ENCODE measurements around the gene NAT10.

NAT10 gene

DNA sequence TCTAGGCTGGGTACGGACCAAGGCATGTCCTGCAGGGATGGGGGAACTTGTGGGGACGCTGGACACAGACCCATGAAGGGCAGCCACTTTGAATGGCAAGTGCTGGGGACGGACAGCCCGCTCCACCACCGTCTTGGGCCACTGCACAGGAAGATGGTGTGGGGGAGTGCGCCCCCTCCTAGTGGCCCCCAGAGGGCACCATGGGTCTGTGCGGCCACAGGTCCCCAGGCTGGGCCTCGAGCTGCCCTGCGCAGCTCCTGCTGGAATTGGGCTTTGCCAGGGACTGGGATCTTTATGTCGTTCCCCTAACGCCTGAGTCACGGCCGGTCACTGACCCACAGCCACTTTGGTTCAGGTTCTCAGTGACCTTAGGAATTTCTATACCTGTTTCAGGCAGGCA lies 44.4 kb downstream of the NAT10 start:
- no peak for DNase-seq (ENCODE audit: low read depth)

DNA sequence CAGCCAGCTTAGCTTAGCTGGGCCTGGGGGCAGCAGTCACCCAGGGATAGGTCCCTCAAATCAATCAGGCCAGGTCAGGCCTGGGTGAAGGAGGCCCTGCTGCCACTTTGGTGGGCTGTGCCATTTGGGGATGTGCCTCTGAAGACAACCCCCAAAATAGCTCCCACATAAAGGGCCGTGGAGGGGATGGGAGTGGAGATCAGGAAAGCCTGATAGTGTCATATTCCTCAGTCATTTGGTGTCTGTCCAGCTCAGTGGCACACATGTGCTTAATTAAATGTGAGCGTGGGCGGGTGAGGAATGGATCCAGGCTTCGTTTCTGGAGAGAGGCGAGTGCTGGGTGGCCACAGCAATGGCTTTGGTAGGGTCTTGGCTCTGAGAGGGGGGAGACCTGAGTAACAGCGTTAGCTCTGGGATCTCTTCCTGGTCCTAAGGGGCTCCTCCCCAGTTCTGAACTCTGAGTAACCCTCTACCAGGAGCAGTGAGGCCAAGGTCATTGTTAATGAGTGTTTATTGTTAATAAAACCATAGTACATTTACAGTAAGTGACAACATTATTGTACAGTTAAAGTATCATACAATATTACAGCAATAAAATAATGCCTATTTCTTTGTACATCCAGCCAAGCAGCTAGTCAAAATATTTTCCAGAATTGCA lies 45.2 kb downstream of the NAT10 start:
- DNase-seq (ENCODE audit: low read depth), result no peak

DNA sequence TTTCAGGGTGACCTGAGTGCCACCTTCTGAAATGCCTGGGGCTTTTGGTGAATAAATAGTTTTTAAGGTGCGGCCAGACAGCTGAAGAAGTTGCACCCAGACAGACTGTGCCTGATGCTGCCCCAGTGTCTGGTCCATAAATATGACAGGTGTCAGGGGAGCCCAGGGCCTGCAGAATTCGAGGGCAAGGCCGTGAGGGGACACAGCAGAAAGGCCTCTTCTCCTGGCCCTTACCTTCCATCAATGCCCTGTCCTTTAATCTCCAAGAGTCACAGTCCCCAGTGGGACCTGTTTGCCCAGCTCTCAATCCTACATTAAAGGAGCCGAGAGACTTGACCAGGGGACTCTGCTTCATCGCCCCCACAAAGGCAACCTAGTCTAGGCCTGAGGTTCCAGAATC lies 45.7 kb downstream of the NAT10 start:
- no peak for DNase-seq (ENCODE audit: low read depth)

DNA sequence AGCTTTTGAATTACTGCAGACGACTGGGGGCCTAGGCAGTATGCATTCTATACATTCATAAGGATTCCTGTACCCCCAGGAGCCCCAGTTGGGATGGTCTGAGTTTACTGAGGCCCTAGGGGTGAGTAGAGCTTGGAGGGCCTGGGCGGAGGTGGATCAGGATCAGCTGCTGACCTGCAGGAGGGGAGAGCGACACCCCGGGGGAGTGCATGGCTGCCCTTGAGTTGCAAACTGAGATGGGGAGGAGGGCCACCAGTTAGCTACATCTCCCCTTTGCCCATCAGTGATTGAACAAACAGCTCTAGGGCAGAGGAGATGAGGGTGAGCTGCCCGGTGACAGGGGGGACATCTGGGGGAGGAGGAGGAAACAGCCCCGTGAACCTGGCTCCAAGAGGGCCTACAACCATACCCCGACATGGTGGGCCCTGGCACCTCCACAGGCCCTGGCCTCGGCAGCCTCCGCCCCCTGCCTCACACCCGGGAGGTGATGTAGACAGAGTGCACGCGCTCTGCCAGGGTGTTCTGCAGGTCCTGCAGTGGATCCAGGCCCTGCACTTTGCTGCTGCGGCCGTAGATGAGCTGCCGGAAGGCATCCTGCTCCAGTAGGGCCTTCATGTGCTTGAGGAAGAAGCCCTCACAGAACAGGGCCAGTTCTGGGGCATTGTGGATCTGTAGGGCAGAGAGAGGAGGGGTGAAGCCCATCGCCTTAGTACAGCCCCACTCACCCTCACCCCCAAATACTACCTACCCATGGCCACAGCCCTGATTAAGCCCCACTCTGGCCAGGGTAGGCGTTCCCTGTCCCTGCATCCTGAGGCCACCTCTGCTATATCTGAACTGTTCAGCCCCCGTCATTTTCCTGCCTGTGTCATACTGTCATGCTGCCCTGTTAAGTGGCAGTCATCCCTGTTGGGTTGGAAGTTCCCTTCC lies 46.8 kb downstream of the NAT10 start:
- no peak for DNase-seq (ENCODE audit: low read depth)

DNA sequence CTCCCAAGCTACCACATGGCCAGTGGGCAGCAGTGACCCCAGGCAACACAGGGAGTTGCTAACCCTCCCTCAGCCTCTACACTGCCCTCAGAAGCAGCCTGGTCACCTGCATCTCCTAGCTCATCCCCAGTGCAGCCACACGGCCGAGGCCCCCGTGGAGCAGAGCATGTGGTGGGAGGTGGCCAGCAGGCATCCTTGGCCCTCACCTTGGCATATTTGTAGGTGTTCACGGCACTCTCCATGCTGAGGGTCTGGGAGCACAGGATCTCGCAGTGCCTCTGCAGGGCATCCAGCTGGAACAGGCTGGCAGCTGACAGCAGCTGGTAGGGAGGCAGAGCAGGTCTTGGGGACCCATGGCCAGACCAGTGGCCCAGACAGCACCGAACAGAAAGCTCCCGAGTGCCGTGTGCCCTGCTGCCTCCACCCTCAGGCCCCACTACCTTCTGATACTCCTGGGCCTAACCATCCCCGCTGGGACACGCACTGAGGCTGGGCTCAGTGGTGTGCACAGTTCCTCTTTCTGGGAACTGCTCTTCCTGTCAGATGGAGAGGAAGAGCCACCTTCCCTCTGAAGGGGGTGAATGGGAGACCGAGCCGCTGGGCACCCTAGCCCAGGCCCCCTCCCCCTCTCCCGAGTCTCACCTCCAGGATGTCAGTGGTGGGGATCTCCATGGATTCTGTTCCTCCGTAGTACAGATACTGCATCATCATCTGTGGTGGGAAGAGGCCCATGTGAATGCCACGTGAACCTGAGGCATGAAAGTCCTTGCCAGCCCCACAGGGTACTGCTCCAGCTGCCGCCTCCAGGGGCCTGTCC lies 48.8 kb downstream of the NAT10 start:
- DNase-seq (ENCODE audit: low read depth), result no peak

DNA sequence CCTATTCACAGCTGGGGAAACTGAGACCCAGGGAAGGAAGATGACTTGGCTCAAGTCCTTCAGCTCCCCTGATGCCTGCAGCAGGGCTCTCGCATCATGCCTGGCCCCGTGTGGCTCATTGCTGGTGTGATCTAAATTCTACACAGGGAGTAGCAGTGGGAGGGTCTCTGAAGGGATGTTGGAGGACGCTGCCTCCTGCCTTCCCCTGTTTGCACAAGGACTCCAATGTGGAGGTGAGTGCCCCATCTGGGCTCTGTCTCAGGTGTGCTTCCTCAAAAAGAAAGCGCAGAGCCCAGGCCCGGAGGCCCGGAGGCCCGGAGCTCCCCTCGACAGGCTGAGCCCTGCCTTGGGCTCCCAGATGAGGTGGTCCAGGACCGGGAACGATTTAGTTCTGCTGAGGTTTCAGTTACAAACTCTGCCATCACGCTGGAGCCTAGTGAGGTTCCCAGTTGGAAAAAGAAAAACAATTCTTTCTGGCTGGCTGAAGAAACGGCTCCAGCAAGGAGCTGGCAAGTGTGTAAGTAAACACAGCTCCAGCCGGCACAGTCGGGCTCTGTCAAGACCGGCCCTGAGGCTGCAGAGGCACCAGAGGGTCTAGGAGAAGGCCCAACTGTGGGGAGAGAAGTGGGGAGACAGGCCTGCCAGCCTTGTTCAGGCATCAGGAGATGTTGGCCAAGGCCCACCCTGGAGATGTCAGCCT lies 49.8 kb downstream of the NAT10 start:
- DNase-seq (ENCODE audit: low read depth), result no peak

DNA sequence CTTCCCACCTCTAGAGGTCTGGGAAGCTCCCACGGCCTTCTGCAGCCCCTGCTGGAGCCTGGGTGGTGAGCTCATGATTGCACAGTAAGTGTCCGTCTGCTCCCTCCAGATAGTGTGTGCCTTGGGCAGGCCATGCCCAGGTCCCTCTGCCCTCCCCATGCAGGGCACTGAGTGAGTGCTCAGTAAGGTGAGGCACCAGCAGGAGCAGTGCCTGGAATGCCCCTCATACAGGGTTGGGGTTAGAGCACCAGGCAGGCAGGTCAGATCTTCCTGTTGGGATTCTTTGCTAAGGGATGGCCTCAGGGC lies 50.3 kb downstream of the NAT10 start:
- DNase-seq (ENCODE audit: low read depth), result no peak

DNA sequence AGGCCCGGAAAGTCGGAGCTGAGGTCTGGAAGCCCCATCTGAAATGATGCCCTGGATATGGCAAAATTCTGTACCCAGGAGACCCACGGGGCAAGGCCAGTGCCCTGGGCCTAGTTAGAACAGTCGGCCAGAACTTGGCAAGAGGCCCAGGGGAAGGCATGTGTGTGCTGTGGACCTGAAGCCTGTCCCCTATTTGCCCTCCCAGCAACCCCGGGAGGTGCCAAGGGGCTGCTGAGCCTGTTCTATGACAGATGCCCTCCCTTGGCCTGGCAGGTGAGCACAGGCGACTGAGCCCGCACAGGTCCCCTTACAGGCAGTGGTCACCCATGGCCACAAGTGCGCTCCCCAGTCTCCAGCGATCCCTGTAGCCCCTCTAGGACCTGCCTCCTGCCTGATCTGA lies 51.7 kb downstream of the NAT10 start:
- no peak for DNase-seq (ENCODE audit: low read depth)

DNA sequence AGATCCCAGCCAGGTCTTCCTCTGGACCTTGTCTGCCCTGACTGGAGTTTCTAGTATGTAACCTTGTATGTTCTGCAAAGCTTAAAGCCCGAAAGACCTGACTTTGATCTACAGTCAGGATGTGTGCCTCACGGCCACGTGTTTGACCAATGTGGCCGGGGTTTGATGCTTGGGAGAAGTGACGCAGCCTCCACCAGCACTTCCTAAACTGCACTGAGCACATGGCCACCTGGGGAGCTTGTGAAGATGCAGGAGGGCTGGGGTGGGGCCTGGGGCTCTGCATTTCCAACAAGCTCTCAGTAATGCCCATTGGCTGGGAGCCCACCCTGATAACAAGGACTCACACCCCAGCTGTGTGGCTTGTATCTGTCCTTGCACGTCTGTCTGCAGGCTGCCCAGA lies 53.2 kb downstream of the NAT10 start:
- no peak for DNase-seq (ENCODE audit: low read depth)

DNA sequence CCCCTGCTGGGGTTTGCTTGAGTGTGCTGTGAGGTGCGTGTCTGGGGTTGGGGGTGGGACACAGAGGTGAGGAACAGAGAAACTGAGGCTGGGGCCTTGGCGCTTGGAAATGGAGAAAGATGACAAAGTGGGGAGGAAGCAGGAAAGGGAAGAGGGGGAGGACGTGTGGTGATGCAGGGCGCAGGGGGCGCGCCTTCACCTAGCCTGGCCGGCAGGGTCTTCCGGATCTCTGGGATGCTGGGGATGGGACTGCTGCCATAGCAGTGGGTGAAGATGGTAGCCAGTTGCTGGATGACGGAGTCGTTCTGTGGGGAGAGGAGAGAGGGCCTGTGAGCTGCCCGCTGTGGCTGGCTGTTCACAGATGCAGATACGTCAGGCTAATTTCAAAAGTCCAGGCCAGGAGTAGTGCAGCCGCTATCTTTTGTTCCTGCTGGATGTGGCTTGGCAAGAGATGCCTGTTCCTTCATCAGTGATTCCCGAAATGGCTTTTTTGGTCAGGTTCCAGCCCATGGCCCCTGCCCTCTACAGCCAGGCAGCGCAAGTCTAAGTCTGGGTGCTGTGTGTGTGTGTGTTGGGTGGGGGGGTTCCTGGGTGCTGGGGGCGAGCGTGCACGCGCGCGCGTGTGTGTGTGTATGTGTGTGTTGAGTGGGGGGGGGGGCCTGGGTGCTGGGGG lies 54.8 kb downstream of the NAT10 start:
- no peak for DNase-seq (ENCODE audit: low read depth)

DNA sequence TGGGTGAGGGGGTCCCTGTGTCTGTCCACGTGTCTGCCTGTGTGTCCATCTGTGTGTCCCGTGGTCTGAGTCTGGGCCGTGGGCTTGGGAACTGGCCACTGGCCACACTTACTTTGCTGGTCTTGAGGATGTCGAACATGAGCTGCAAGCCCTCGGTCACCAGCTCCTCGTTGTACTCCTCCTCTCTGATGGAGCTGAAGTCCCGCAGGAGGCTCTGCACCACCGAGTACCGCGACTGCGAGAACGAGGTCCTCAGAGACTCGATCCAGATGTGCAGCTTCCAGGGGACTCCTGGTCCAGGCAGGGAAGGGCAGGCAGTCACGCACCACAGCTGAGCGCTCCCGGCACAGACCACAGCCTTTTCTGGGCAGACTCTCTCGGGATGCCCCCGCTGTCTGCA lies 55.4 kb downstream of the NAT10 start:
- DNase-seq (ENCODE audit: low read depth), result no peak

DNA sequence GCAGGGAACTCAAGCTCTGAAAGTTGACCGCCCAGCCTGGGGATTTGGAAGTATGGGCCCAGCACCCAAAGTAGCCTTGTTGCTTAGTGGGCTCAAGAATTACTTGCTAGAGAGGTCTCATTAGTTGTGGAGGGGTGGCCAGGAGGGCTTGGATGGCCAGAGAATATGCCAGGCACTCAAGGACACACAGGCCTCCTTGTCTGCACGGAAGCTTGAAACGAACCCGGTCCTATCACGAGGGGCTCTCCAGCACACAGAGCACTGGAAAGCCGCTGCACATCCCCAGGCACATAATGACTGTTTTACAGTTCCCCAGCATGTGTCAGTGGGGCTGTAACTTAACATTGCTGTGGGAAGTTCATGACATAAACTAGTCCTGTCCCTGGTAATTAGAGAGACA lies 55.9 kb downstream of the NAT10 start:
- no peak for DNase-seq (ENCODE audit: low read depth)

DNA sequence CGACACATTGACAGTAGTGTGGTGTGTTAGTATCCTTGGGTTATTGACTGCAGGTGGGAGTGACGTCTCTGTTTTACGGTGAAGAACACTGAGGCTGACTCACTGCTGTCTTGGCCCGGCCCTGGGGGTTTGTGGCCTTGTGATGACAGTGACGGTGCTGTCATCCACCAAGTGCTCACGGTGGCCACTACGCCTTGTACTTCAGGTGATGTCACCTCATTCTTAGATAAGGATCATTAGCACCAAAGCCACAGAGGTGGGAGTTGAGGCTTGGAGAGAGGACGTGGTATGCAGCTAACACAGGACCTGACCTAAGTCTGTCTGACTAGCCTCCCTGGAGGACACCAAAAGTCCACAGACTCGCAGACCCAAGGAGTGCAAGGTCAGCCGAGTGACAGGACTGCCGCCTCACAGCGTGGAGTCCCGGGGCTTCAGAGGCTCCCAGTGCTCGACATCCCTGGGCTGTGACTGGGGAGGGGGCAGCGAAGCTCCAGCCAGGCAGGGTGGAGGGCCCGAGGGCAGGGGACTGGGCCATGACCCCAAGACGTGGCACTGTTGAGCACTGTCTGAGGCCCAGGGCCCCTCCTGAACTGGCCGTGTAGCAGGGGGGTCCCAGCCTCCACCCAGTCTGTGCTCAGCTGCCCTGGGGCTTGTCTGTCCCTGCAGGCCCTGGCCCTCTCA lies 56.5 kb downstream of the NAT10 start:
- no peak for DNase-seq (ENCODE audit: low read depth)

DNA sequence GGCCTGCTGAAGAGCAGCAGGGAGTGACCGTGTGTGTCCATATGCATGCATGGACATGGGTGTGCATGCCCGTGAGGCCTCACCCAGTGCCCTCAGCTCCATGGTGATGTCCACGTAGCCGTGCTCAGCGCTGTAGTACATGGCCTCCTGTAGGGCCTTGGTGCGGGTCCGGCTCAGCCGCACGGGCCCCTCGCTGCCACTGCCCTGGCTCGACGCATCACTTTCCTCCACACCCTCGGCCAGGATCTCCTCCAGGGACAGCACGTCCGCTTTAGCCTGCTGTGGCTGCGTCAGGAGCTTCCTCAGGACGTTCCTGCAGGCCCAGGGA lies 57.0 kb downstream of the NAT10 start:
- no peak for DNase-seq (ENCODE audit: low read depth)

DNA sequence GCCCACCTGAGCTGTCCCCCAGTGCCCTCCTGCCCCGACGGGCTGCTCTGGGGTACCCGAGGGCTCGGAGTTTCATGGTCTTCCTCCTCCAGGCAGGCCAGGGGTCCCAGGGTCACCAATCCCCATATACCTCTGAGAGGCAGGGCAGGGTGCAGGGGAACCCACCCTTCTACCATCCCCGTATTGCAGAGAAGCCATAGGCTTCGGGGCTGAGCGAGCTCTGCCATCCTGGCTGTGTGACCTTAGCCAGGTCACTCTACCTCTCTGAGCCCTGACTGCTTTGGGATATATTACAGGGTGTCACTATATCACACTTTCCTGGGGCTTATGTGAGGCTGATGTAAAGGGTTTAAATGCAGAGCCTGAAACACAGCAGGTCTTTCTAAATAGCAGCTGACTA lies 57.4 kb downstream of the NAT10 start:
- DNase-seq (ENCODE audit: low read depth), result no peak

DNA sequence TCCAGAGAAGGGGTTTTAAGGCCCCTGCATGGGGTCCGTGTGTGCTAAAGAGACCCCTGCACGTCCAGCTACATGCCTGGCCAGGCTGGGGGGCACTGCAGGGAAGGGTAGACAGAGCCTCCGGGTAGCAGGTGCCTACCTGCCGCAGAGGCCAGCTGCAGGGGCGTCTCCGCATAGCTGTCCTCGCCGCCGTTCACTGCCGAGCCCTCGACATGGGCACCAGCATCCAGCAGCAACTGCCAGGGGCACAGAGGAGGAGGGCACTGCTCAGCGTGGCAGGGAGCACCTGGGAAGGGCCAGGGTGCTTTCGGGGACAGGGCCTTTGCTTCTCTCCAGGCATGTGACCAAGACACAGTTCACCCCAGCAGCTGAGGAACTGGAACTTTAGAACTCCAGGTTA lies 59.7 kb downstream of the NAT10 start:
- DNase-seq (ENCODE audit: low read depth), result no peak

DNA sequence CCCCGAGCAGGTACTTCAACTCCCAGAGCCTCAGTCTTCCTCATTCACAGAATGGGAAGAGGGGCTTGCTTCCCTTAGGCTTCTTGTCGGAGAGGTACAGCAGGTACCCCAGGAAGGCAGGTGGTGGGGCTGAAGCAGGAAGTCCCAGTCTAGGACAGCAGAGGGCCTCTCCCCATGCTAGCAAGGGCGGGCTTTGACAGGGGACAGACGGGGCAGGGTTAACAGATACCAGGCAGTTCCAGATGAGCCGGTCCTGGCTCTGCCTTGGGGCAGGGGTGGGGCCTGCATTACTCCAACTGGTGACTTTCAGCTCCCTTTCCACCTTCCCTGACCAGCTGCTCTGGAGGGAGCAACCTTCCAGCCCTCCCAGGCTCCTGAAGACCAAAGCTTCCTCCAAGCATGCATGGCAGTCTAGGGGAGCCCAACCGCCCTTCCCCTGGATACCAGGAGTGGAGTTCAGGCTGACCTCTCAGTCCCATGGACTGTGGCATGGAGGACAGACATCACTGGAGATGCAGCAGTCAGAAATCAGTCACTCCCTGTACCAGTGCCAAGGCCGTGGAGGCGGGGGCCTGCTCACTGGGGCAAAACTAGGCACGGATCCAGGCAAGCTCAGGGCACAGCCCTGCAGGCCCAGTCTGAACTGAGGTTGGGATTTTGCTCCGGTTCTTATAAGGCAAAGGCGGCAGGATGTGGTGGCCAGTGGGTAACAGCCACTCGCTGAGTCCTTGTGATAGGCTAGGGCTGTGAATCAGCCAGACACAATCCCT lies 60.5 kb downstream of the NAT10 start:
- DNase-seq (ENCODE audit: low read depth), result no peak

DNA sequence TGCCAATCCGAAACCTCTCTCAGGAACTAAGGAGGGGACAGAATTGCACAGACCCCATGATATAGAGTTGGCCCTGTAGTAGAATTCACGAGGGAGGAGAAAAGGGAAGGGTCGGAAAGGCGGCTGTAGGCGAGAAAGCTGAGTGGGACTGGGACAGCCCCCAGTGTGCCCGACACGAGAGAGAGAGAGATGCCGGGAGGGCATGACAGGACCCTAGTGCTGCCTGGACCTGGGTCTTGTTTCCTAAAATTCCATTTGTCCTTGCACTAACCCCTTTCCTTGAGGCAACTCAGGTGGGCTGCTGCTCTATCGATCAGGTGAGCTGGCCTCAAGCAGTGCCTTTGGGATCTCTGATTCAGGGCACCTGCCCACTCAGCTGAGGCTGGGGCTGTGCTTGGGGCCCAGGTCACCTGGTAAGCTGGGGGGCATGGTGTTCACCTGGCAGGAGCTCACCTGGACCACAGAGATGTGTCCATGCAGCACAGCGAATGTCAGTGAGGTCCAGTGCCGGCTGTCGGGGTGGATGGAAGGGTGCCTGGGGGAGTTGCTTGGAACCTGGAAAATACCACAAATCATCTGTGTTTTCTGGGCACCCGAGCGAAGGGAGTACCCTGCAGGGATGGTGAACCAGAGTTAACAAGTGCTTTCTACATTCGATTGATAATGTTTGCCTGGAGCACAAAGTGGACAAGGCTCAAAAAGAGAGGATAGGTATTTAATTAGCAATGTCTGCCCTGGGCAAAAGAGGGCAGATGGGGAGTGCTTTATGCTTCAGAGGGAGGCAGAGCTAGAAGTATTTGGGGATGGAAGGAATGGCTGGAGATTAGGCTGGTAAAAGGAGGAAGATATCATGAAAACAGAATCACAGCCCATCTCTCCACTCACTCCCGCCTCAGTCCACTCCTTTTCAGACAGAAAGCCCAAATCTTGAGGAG lies 61.6 kb downstream of the NAT10 start:
- DNase-seq (ENCODE audit: low read depth), result no peak

DNA sequence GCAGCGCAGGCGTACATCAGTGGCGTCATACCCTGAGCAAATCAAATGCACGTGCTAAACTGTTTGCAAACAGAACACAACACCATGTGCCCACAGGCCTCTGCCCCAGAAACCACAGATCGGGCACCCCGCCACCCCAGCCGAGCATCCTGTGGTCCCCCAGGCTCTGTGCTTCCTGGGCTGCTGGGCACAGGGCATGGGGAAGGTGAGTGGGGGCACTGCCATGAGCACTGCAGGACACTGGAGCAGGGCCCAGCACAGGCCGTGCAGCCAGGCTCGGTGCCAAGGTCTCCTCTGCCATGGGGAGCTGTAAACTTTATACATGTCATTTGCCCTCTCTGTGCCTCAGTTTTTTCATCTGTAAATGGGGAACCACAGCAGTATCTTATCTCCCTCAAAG lies 62.5 kb downstream of the NAT10 start:
- no peak for DNase-seq (ENCODE audit: low read depth)
